Mucosa of descending colon (tissue), 3 donors: Measurements from ENCODE around the gene SACM1L. TPM values are rescaled to one million over a fixed set of nuclear protein-coding genes. Genes with fewer than 3 reads are reported as not detected.
A peak's percentile ranks its signal among the peaks of the same experiment; 100 is the strongest.
"Not testable (repeated sequence)": the region's sequence is repeated elsewhere in the genome, so short reads cannot be mapped to it uniquely, and the experiment has no call there.

Experiments
- ATAC-seq: fragments of 200-7000 bp; cut with Tn5 transposase; one replicate; pipeline ENCODE4 v1.9.1; 2020; ENCODE audit warnings: mild to moderate bottlenecking, moderate library complexity
- DNase-seq, 3 donors: peaks; one replicate each; pipeline ENCODE4 v3.0.0-alpha.2; 2020
- H3K36me3 ChIP-seq: fragments of 200-600 bp; one replicate; pipeline ENCODE4 v1.8.0; 2021; ENCODE audit warnings: low read depth, mild to moderate bottlenecking
- H3K4me1 ChIP-seq: fragments of 200-600 bp; one replicate; pipeline ENCODE4 v1.8.0; 2021; ENCODE audit warnings: low read depth, mild to moderate bottlenecking
- H3K4me3 ChIP-seq: fragments of 200-600 bp; one replicate; pipeline ENCODE4 v1.8.0; 2021; ENCODE audit warnings: mild to moderate bottlenecking
- H3K9me3 ChIP-seq: fragments of 200-600 bp; one replicate; pipeline ENCODE4 v1.8.0; 2021; ENCODE audit warnings: mild to moderate bottlenecking
- CTCF ChIP-seq: fragments of 200-600 bp; IDR thresholded peaks from one replicate; pipeline ENCODE4 v1.8.0; 2022; ENCODE audit warnings: antibody characterized with exemption, mild to moderate bottlenecking
- intact Hi-C, 2 donors: fragments of 100-400 bp; cut with DNase I in 1 of 2; cut with micrococcal nuclease in 1 of 2; formaldehyde crosslinking; loops; one replicate each; pipeline versions ENCODE4 v1.11.0 to v1.11.1; 2022; cut with DNase I, micrococcal nuclease
- total RNA-seq, 3 donors: library from RNA; stranded (reverse); fragmentation: NEBNext Ultra II Directional in 2 of 3; extraction: Animal tissue kit (Norgen Biotek cat#: 25700) in 2 of 3; gene quantifications; one replicate each; pipeline versions ENCODE4 v1.2.1 to v1.2.4, GENCODE V29; 2021 to 2023
- donor health status: DM: no; HTN: no; CAD: no; lungs with moderate emphysema.
- donor health status: DM: no; HTN: no; CAD: no.
- donor health status: DM: no; HTN: yes; CAD: no.

The SACM1L gene
- total RNA-seq, 3 donors from 2014 or later: 54.1 to 62.6 (median 57.2) TPM

- DNase-seq (no peak), ATAC-seq (no peak)
- TF ChIP-seq CTCF: no peak
- no peak overlapping the region for H3K4me3 ChIP-seq
- H3K4me1 ChIP-seq: no peaks in the 10 kb centered on the region
- no peaks in the 10 kb centered on the region for H3K36me3 ChIP-seq
- H3K9me3 ChIP-seq: no peaks in the 10 kb centered on the region
- intact Hi-C loops: no loop called here
Measured at GRCh38 chr3:45746165-45746776, 57.1 kb downstream of the SACM1L start.

GRCh38 chr3:45746777-45747622, 57.8 kb downstream of the SACM1L start:
- DNase-seq (no peak), ATAC-seq (peak; percentile 9)
- Histone ChIP-seq H3K4me1 (no peaks in the 10 kb centered on the region), H3K9me3 (no peaks in the 10 kb centered on the region), H3K36me3 (no peaks in the 10 kb centered on the region), H3K4me3 (no peak overlapping the region)
- intact Hi-C loops: no loop called here
- TF ChIP-seq CTCF: no peak

GRCh38 chr3:45748068-45748467, 58.9 kb downstream of the SACM1L start:
- ATAC-seq (no peak), DNase-seq (no peak)
- intact Hi-C loops: no loop called here
- Histone ChIP-seq H3K36me3 (no peaks in the 10 kb centered on the region), H3K9me3 (no peaks in the 10 kb centered on the region), H3K4me1 (no peaks in the 10 kb centered on the region), H3K4me3 (no peak overlapping the region)
- no peak for TF ChIP-seq CTCF

- H3K4me1 ChIP-seq, H3K9me3 ChIP-seq, ATAC-seq, intact Hi-C loops, H3K4me3 ChIP-seq, DNase-seq, H3K36me3 ChIP-seq: not testable (repeated sequence)
Measured at GRCh38 chr3:45749036-45749600, 59.9 kb downstream of the SACM1L start.

- Histone ChIP-seq H3K4me3 (no peak overlapping the region), H3K36me3 (no peaks in the 10 kb centered on the region), H3K4me1 (no peaks in the 10 kb centered on the region), H3K9me3 (no peaks in the 10 kb centered on the region)
- intact Hi-C loops: no loop called here
- ATAC-seq (no peak), DNase-seq (no peak)
- no peak for TF ChIP-seq CTCF
Measured at GRCh38 chr3:45749880-45750279, 60.7 kb downstream of the SACM1L start.
